ENCODE measurements around the gene AGK. TPM values are rescaled to one million over a fixed set of nuclear protein-coding genes. Genes with fewer than 3 reads are reported as not detected.
"Not testable (repeated sequence)": the region's sequence is repeated elsewhere in the genome, so short reads cannot be mapped to it uniquely, and the experiment has no call there.

AGK gene
- total and polyA plus RNA-seq, 7 experiments from 2014 or later, result 24.3 to 58.8 (median 29.9) TPM

DNA sequence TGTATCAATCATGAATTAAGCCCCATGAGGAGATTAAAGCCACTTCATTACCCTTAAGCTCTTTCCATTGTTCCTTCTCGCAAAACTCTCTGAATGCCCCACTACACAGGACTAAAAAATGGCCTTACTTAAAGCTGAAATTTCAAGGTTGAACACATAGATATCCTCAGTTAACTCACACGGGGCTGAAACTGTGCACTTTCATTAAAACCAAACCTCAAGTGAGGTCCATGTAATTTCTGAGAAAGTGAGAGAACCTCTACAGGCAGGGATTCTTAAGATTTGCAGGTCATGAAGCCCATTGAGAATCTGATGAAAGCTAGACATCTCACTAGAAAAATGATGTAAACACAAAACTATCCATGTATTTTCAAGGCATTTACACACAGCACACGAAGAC lies 134.9 kb downstream of the AGK start:
- Mint-ChIP-seq H3K36me3 (peaks cover 4 to 45% (median 27%) of the 10 kb centered on the region in 5 donors), H3K27me3 (no peaks in the 10 kb centered on the region), H3K4me3 (no peak overlapping the region), H3K27ac (no peak overlapping the region), H3K9me3 (peaks cover 0 to 2% (median 0%) of the 10 kb centered on the region in 11 donors), H3K4me1 (peaks cover 11 to 37% (median 21%) of the 10 kb centered on the region in 7 donors)
- ChIA-PET POLR2A (no interaction called here), CTCF (no interaction called here)
- no peak overlapping the region for H3K27ac ChIP-seq (ENCODE audit: low read depth, low read length)
- no peaks in the 10 kb centered on the region for H3K9me3 ChIP-seq (ENCODE audit: control insufficient read depth in 2 of 3, low read length in 3 of 3)
- H3K36me3 ChIP-seq (ENCODE audit: control insufficient read depth in 2 of 3, insufficient read depth in 3 of 3, low read length in 3 of 3), result peaks cover 4 to 34% (median 4%) of the 10 kb centered on the region in 3 experiments
- no peaks in the 10 kb centered on the region for H3K4me1 ChIP-seq (ENCODE audit: control insufficient read depth in 2 of 2, insufficient read depth in 2 of 2, low read length in 2 of 2)
- no peak overlapping the region for H3K4me3 ChIP-seq (ENCODE audit: low read length)
- DNase-seq, result no peak
- no peak for ATAC-seq
- intact Hi-C loops (cut with micrococcal nuclease), result no loop called here
- H3K27me3 ChIP-seq (ENCODE audit: control insufficient read depth in 2 of 2, insufficient read depth in 2 of 2, low read length in 2 of 2), result no peaks in the 10 kb centered on the region

DNA sequence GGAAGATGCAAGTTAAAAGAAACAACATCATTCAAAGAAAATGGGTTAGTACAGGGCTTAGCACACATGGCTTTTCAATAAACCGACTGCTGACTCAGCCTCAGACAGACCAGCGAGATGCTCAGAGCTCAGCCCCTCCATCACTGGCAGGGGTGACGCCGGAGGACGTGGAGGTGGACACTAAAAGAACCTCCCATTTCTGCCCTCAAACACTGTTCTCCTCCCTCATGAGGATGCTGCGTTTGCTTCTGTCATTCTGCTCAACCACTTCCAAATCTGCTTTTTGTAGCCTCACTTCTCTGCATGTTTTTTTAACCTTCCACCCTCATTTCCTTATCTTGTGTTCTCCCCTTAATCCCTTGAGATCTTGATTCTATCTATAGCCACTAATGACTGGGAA lies 135.5 kb downstream of the AGK start:
- Mint-ChIP-seq H3K27me3 (no peaks in the 10 kb centered on the region), H3K4me3 (no peak overlapping the region), H3K4me1 (peaks cover 11 to 43% (median 21%) of the 10 kb centered on the region in 7 donors), H3K36me3 (peaks cover 4 to 41% (median 27%) of the 10 kb centered on the region in 5 donors), H3K27ac (peak overlapping the region in 1 of 9 donors; percentile 26), H3K9me3 (peaks cover 0 to 2% (median 0%) of the 10 kb centered on the region in 11 donors)
- POLR2A ChIA-PET, result no interaction called here
- H3K27me3 ChIP-seq (ENCODE audit: control insufficient read depth in 2 of 2, insufficient read depth in 2 of 2, low read length in 2 of 2), result no peaks in the 10 kb centered on the region
- intact Hi-C loops (cut with micrococcal nuclease), result no loop called here
- H3K4me1 ChIP-seq (ENCODE audit: control insufficient read depth in 2 of 2, insufficient read depth in 2 of 2, low read length in 2 of 2), result no peaks in the 10 kb centered on the region
- ATAC-seq (no peak), DNase-seq (no peak)
- CTCF ChIA-PET, result no interaction called here
- no peak overlapping the region for H3K27ac ChIP-seq (ENCODE audit: low read depth, low read length)
- H3K9me3 ChIP-seq (ENCODE audit: control insufficient read depth in 2 of 3, low read length in 3 of 3), result no peaks in the 10 kb centered on the region
- no peak overlapping the region for H3K4me3 ChIP-seq (ENCODE audit: low read length)
- H3K36me3 ChIP-seq (ENCODE audit: control insufficient read depth in 2 of 3, insufficient read depth in 3 of 3, low read length in 3 of 3), result peaks cover 4 to 28% (median 4%) of the 10 kb centered on the region in 3 experiments

DNA sequence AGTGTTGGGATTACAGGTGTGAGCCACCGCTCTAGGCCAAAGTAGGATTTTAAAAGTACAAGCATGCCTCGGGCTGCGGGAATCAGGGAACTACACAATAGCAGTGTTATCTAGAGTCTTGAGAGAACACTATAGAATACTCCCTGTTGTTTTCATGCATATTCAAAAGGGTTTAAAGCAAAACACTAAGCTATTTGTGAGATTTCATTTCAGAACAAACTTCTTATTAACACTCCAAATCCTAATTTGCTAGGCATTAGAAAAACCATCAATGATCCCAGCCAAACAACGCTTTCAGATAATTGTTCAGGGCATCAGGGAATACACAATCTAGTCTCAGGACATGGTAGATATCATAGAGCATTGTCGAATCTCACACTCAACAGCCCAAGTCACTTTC lies 136.8 kb downstream of the AGK start:
- intact Hi-C loops (cut with micrococcal nuclease), result no loop called here

DNA sequence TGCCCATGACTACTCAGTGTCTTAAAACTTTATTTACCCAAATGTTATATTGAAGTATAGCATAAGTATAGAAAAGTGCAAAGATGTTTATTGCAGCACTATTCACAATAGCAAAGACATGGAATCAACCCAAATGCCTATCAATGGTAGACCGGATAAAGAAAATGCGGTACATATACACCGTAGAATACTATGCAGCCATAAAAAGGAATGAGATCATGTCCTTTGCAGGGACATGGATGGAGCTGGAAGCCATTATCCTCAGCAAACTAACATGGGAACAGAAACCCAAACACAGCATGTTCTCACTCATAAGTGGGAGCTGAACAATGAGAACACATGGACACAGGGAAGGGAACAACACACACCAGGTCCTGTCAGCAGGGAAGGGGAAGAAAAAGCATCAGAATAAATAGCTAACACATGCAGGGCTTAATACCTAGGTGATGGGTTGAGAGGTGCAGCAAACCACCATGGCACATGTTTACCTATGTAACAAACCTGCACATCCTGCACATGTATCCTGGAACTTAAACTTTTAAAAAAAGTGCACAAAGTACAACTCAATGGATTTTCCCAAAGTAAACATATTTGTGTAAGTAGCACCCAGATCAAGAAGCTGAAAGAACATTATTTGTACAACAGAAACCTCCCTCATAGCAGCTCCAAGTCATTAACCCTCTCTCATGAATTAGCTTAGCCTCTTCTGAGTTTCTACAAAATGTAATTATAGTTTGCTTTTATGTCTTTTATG lies 138.0 kb downstream of the AGK start:
- H3K4me3 ChIP-seq (ENCODE audit: low read length); H3K27me3 Mint-ChIP-seq; H3K9me3 Mint-ChIP-seq; H3K4me3 Mint-ChIP-seq; H3K4me1 ChIP-seq (ENCODE audit: control insufficient read depth in 2 of 2, insufficient read depth in 2 of 2, low read length in 2 of 2); H3K9me3 ChIP-seq (ENCODE audit: control insufficient read depth in 2 of 3, low read length in 3 of 3); H3K27me3 ChIP-seq (ENCODE audit: control insufficient read depth in 2 of 2, insufficient read depth in 2 of 2, low read length in 2 of 2); H3K27ac ChIP-seq (ENCODE audit: low read depth, low read length); DNase-seq; intact Hi-C loops (cut with micrococcal nuclease); ATAC-seq: not testable (repeated sequence)
- Mint-ChIP-seq H3K27ac (peak overlapping the region in 2 of 9 donors; percentile 15 to 58), H3K36me3 (peaks cover 4 to 30% (median 25%) of the 10 kb centered on the region in 5 donors), H3K4me1 (peaks cover 18 to 65% (median 37%) of the 10 kb centered on the region in 7 donors)
- ChIA-PET POLR2A (interaction anchor here (0.6 to 1.0 kb wide), 2 partner anchors 10 to 32 kb away, joined by 3 read pairs; no protein-coding TSS in a partner anchor), CTCF (interaction anchor here (1.3 kb wide), 1 partner anchor 35 kb away, joined by 3 read pairs; no protein-coding TSS in a partner anchor)
- H3K36me3 ChIP-seq (ENCODE audit: control insufficient read depth in 2 of 3, insufficient read depth in 3 of 3, low read length in 3 of 3), result peaks cover 0 to 18% (median 4%) of the 10 kb centered on the region in 3 experiments

More for the DNA sequence above, 136.8 kb downstream of the AGK start:
- peaks cover 0 to 2% (median 0%) of the 10 kb centered on the region in 11 donors for H3K9me3 Mint-ChIP-seq
- no peak overlapping the region for H3K4me3 ChIP-seq (ENCODE audit: low read length)
- ChIA-PET POLR2A (interaction anchor here (0.9 kb wide), 1 partner anchor 11 kb away, joined by 3 read pairs; no protein-coding TSS in a partner anchor), CTCF (interaction anchor here (0.6 to 1.3 kb wide), 2 partner anchors 33 to 1695 kb away, joined by 3 to 5 read pairs; no protein-coding TSS in a partner anchor)
- no peak overlapping the region for H3K27ac ChIP-seq (ENCODE audit: low read depth, low read length)
- H3K4me1 ChIP-seq (ENCODE audit: control insufficient read depth in 2 of 2, insufficient read depth in 2 of 2, low read length in 2 of 2), result no peaks in the 10 kb centered on the region
- no peaks in the 10 kb centered on the region for H3K9me3 ChIP-seq (ENCODE audit: control insufficient read depth in 2 of 3, low read length in 3 of 3)
- H3K36me3 Mint-ChIP-seq, result peaks cover 4 to 29% (median 25%) of the 10 kb centered on the region in 5 donors
- ATAC-seq, result no peak
- no peak overlapping the region for H3K4me3 Mint-ChIP-seq
- peak overlapping the region in 1 of 9 donors; percentile 6 for H3K27ac Mint-ChIP-seq
- no peaks in the 10 kb centered on the region for H3K27me3 Mint-ChIP-seq
- DNase-seq, result no peak
- peaks cover 0 to 18% (median 4%) of the 10 kb centered on the region in 3 experiments for H3K36me3 ChIP-seq (ENCODE audit: control insufficient read depth in 2 of 3, insufficient read depth in 3 of 3, low read length in 3 of 3)
- H3K27me3 ChIP-seq (ENCODE audit: control insufficient read depth in 2 of 2, insufficient read depth in 2 of 2, low read length in 2 of 2), result no peaks in the 10 kb centered on the region
- H3K4me1 Mint-ChIP-seq, result peaks cover 17 to 56% (median 29%) of the 10 kb centered on the region in 7 donors

DNA sequence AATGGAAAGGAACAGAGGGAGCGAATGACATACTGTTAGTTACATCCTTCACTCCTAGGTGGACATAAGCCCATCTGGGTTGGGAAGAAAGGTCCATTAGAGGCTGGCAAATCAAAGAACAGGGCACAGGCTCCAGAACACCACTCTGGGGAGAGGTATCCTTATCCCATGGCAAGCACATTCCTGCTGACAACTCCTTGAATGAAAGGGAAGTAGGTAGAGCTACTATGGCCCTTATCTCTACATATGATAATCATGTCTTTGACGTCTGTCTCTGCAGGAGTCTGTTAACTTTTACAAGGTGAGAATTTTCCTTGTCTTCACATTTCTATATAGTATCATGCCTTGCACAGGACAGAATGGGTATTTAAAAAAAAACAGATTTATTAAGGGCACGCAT lies 140.3 kb downstream of the AGK start:
- Mint-ChIP-seq H3K36me3 (peaks cover 0 to 24% (median 7%) of the 10 kb centered on the region in 5 donors), H3K27ac (no peak overlapping the region), H3K4me1 (peaks cover 23 to 88% (median 57%) of the 10 kb centered on the region in 7 donors), H3K4me3 (no peak overlapping the region), H3K27me3 (no peaks in the 10 kb centered on the region), H3K9me3 (peaks cover 0 to 2% (median 0%) of the 10 kb centered on the region in 11 donors)
- no peaks in the 10 kb centered on the region for H3K9me3 ChIP-seq (ENCODE audit: control insufficient read depth in 2 of 3, low read length in 3 of 3)
- ATAC-seq (no peak), DNase-seq (no peak)
- intact Hi-C loops (cut with micrococcal nuclease), result no loop called here
- H3K4me1 ChIP-seq (ENCODE audit: control insufficient read depth in 2 of 2, insufficient read depth in 2 of 2, low read length in 2 of 2), result peaks cover 0 to 9% of the 10 kb centered on the region in 2 donors
- POLR2A ChIA-PET, result no interaction called here
- no peaks in the 10 kb centered on the region for H3K27me3 ChIP-seq (ENCODE audit: control insufficient read depth in 2 of 2, insufficient read depth in 2 of 2, low read length in 2 of 2)
- CTCF ChIA-PET, result no interaction called here
- no peak overlapping the region for H3K27ac ChIP-seq (ENCODE audit: low read depth, low read length)
- H3K4me3 ChIP-seq (ENCODE audit: low read length), result no peak overlapping the region
- H3K36me3 ChIP-seq (ENCODE audit: control insufficient read depth in 2 of 3, insufficient read depth in 3 of 3, low read length in 3 of 3), result peaks cover 0 to 2% (median 0%) of the 10 kb centered on the region in 3 experiments

DNA sequence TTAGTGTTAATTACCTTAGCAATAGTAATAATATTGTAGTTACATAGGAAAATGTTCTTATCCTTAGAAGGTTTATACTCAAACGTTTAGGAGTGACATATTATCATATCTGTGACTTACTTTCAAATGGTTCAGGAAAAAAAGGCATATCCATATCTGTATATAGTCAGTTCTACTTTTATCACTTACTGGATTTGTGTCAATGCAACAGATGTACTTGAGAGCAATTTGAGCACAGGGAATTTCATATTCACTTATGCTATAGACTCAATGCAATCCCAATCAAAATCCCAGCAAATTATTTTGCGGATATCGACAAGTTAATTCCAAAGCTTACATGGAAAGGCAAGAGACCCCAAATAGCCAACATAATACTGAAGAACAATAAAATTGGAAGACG lies 140.8 kb downstream of the AGK start:
- Histone ChIP-seq H3K36me3 (ENCODE audit: control insufficient read depth in 2 of 3, insufficient read depth in 3 of 3, low read length in 3 of 3) (no peaks in the 10 kb centered on the region), H3K4me1 (ENCODE audit: control insufficient read depth in 2 of 2, insufficient read depth in 2 of 2, low read length in 2 of 2) (peaks cover 0 to 9% of the 10 kb centered on the region in 2 donors), H3K9me3 (ENCODE audit: control insufficient read depth in 2 of 3, low read length in 3 of 3) (no peaks in the 10 kb centered on the region), H3K27me3 (ENCODE audit: control insufficient read depth in 2 of 2, insufficient read depth in 2 of 2, low read length in 2 of 2) (no peaks in the 10 kb centered on the region), H3K4me3 (ENCODE audit: low read length) (no peak overlapping the region), H3K27ac (ENCODE audit: low read depth, low read length) (no peak overlapping the region)
- intact Hi-C loops (cut with micrococcal nuclease), result no loop called here
- peaks cover 0 to 20% (median 3%) of the 10 kb centered on the region in 5 donors for H3K36me3 Mint-ChIP-seq
- DNase-seq (no peak), ATAC-seq (no peak)
- peaks cover 0 to 2% (median 0%) of the 10 kb centered on the region in 11 donors for H3K9me3 Mint-ChIP-seq
- H3K27me3 Mint-ChIP-seq, result no peaks in the 10 kb centered on the region
- CTCF ChIA-PET, result no interaction called here
- POLR2A ChIA-PET, result no interaction called here
- peaks cover 23 to 89% (median 59%) of the 10 kb centered on the region in 7 donors for H3K4me1 Mint-ChIP-seq
- H3K27ac Mint-ChIP-seq, result peak overlapping the region in 1 of 9 donors; percentile 46
- H3K4me3 Mint-ChIP-seq, result no peak overlapping the region
